ENCODE data around the gene EMC6. TPM values are rescaled to one million over a fixed set of nuclear protein-coding genes. Genes with fewer than 3 reads are reported as not detected.

EMC6 gene
- total RNA-seq, 1 donor, result 16.4 TPM

- no peak overlapping the region for H3K4me3 ChIP-seq (ENCODE audit: low read depth, low read length)
- no peak for TF ChIP-seq CTCF (IDR thresholded peaks at IDR 0.05; ENCODE audit: insufficient read depth, low read depth, low read length)
- DNase-seq (ENCODE audit: low read depth), result no peak
Measured at GRCh38 chr17:3632287-3632686, 36.3 kb upstream of the EMC6 start.

- no peak for TF ChIP-seq CTCF (IDR thresholded peaks at IDR 0.05; ENCODE audit: insufficient read depth, low read depth, low read length)
- peak overlapping the region; percentile 93 for H3K4me3 ChIP-seq (ENCODE audit: low read depth, low read length)
- DNase-seq (ENCODE audit: low read depth), result no peak
Measured at GRCh38 chr17:3635474-3636153, 33.0 kb upstream of the EMC6 start.

GRCh38 chr17:3636154-3636907 lies 32.3 kb upstream of the EMC6 start, which contains the start of the genes CTNS and SHPK:
CTNS (plus strand) TSS chr17:3636760; CDS start chr17:3640207, 3,447 bp downstream.
SHPK (minus strand) TSS chr17:3636250; CDS start chr17:3636219, 31 bp downstream.
- peak within 1 kb of the TSS; percentile 93 for H3K4me3 ChIP-seq (ENCODE audit: low read depth, low read length)
- peak; percentile 97 for DNase-seq (ENCODE audit: low read depth)
- no peak for TF ChIP-seq CTCF (IDR thresholded peaks at IDR 0.05; ENCODE audit: insufficient read depth, low read depth, low read length)

- DNase-seq (ENCODE audit: low read depth), result no peak
- H3K4me3 ChIP-seq (ENCODE audit: low read depth, low read length), result peak overlapping the region; percentile 93
- no peak for TF ChIP-seq CTCF (IDR thresholded peaks at IDR 0.05; ENCODE audit: insufficient read depth, low read depth, low read length)
Measured at GRCh38 chr17:3636908-3637373, 31.7 kb upstream of the EMC6 start.

GRCh38 chr17:3639981-3640596 lies 28.5 kb upstream of the EMC6 start:
- TF ChIP-seq CTCF (IDR thresholded peaks at IDR 0.05; ENCODE audit: insufficient read depth, low read depth, low read length), result no peak
- DNase-seq (ENCODE audit: low read depth), result peak; percentile 44

GRCh38 chr17:3641014-3641413 lies 27.6 kb upstream of the EMC6 start:
- no peak for DNase-seq (ENCODE audit: low read depth)
- H3K4me3 ChIP-seq (ENCODE audit: low read depth, low read length), result no peak overlapping the region
- no peak for TF ChIP-seq CTCF (IDR thresholded peaks at IDR 0.05; ENCODE audit: insufficient read depth, low read depth, low read length)

More at GRCh38 chr17:3639981-3640596, 28.5 kb upstream of the EMC6 start:
- H3K4me3 ChIP-seq (ENCODE audit: low read depth, low read length), result no peak overlapping the region

All from fibroblast of villous mesenchyme (primary cell).